H1 (cell line): ENCODE data around the gene CTPS2. TPM values are rescaled to one million over a fixed set of nuclear protein-coding genes. Genes with fewer than 3 reads are reported as not detected.

Experiments used
- CTBP2 ChIP-seq: IDR thresholded peaks from 2 replicates; pipeline ENCODE4 v1.7.0; 2011; ENCODE audit warnings: borderline replicate concordance, mild to moderate bottlenecking, moderate library complexity, mixed read lengths, low read length; ENCODE audit not compliant: insufficient read depth, insufficient read length
- EGR1 ChIP-seq: IDR thresholded peaks from 2 replicates; pipeline ENCODE4 v1.6.1; 2011; ENCODE audit warnings: low read depth, low read length, borderline replicate concordance
- FOSL1 ChIP-seq: IDR thresholded peaks from 2 replicates; pipeline ENCODE4 v1.6.1; 2011; ENCODE audit warnings: mild to moderate bottlenecking, low read depth, low read length, moderate library complexity; ENCODE audit not compliant: insufficient read depth
- NRF1 ChIP-seq: IDR thresholded peaks from 2 replicates; pipeline ENCODE4 v1.6.1; 2011; ENCODE audit warnings: mild to moderate bottlenecking, low read depth, low read length, improper control_type of control experiment
- SIX5 ChIP-seq: IDR thresholded peaks from 2 replicates; pipeline ENCODE4 v1.6.1; 2011; ENCODE audit warnings: mild to moderate bottlenecking, low read depth, low read length
- polyA plus RNA-seq, 7 experiments: library from polyadenylated mRNA; depleted of rRNA in 3 of 7; stranded (reverse) in 5 of 7; unstranded in 2 of 7; fragments of >200 nt in 5 of 7; fragments of 200-250 nt in 2 of 7; gene quantifications; 1 replicate in 5 of 7; 2 replicates in 1 of 7; 4 replicates in 1 of 7; pipeline versions ENCODE4 v1.2.1 to v1.2.3, GENCODE V29; 2011 to 2013; ENCODE audit warnings: missing spikeins in 2 of 7, mixed read lengths in 2 of 7
- total RNA-seq: library from RNA; stranded (reverse); fragmentation: NEBNext Ultra II Directional; extraction: Animal tissue kit (Norgen Biotek cat#: 25700); gene quantifications from 2 replicates; pipeline ENCODE4 v1.2.1, GENCODE V29; 2021
- TF ChIP-seq, protein P1 (sequence below): fragments of 300-600 bp; sonication (generic); IDR thresholded peaks from 2 replicates; pipeline ENCODE4 v1.7.1; 2012; ENCODE audit warnings: low read length, moderate library complexity, mild to moderate bottlenecking, inconsistent platforms; ENCODE audit not compliant: insufficient replicate concordance

Gene CTPS2
- total and polyA plus RNA-seq, 2 of the 8 experiments (the other 6 are each of a cell fraction or from before 2014, with no cell fraction given), result 17.1 to 34.0 TPM

DNA sequence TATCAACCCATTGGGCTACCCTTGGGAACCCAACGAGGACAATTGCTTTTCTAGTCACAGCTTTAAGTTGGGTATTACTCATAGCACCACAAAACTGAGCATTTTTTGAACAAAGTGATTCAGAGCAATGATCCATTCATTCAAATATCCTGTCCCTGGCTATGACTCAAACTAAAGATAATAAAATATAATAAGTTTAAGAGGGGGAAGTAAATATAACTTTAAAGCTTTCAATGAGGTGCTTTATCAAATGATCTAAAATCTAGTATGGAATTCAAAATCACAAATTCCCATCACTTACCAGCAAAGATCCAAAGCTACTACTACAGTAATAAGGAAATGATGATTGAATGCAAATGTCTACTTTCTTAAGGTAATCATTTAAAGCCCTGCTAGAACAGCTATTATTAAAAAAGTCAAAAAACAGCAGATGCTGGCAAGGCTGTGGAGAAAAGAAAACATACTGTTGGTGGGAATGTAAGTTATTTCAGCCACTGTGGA is 102.3 kb downstream of the CTPS2 start (continued):
- TF ChIP-seq FOSL1, result no peak
- no peak for TF ChIP-seq CTBP2
- no peak for TF ChIP-seq EGR1
- no peak for TF ChIP-seq NRF1
- TF ChIP-seq, protein P1, sequence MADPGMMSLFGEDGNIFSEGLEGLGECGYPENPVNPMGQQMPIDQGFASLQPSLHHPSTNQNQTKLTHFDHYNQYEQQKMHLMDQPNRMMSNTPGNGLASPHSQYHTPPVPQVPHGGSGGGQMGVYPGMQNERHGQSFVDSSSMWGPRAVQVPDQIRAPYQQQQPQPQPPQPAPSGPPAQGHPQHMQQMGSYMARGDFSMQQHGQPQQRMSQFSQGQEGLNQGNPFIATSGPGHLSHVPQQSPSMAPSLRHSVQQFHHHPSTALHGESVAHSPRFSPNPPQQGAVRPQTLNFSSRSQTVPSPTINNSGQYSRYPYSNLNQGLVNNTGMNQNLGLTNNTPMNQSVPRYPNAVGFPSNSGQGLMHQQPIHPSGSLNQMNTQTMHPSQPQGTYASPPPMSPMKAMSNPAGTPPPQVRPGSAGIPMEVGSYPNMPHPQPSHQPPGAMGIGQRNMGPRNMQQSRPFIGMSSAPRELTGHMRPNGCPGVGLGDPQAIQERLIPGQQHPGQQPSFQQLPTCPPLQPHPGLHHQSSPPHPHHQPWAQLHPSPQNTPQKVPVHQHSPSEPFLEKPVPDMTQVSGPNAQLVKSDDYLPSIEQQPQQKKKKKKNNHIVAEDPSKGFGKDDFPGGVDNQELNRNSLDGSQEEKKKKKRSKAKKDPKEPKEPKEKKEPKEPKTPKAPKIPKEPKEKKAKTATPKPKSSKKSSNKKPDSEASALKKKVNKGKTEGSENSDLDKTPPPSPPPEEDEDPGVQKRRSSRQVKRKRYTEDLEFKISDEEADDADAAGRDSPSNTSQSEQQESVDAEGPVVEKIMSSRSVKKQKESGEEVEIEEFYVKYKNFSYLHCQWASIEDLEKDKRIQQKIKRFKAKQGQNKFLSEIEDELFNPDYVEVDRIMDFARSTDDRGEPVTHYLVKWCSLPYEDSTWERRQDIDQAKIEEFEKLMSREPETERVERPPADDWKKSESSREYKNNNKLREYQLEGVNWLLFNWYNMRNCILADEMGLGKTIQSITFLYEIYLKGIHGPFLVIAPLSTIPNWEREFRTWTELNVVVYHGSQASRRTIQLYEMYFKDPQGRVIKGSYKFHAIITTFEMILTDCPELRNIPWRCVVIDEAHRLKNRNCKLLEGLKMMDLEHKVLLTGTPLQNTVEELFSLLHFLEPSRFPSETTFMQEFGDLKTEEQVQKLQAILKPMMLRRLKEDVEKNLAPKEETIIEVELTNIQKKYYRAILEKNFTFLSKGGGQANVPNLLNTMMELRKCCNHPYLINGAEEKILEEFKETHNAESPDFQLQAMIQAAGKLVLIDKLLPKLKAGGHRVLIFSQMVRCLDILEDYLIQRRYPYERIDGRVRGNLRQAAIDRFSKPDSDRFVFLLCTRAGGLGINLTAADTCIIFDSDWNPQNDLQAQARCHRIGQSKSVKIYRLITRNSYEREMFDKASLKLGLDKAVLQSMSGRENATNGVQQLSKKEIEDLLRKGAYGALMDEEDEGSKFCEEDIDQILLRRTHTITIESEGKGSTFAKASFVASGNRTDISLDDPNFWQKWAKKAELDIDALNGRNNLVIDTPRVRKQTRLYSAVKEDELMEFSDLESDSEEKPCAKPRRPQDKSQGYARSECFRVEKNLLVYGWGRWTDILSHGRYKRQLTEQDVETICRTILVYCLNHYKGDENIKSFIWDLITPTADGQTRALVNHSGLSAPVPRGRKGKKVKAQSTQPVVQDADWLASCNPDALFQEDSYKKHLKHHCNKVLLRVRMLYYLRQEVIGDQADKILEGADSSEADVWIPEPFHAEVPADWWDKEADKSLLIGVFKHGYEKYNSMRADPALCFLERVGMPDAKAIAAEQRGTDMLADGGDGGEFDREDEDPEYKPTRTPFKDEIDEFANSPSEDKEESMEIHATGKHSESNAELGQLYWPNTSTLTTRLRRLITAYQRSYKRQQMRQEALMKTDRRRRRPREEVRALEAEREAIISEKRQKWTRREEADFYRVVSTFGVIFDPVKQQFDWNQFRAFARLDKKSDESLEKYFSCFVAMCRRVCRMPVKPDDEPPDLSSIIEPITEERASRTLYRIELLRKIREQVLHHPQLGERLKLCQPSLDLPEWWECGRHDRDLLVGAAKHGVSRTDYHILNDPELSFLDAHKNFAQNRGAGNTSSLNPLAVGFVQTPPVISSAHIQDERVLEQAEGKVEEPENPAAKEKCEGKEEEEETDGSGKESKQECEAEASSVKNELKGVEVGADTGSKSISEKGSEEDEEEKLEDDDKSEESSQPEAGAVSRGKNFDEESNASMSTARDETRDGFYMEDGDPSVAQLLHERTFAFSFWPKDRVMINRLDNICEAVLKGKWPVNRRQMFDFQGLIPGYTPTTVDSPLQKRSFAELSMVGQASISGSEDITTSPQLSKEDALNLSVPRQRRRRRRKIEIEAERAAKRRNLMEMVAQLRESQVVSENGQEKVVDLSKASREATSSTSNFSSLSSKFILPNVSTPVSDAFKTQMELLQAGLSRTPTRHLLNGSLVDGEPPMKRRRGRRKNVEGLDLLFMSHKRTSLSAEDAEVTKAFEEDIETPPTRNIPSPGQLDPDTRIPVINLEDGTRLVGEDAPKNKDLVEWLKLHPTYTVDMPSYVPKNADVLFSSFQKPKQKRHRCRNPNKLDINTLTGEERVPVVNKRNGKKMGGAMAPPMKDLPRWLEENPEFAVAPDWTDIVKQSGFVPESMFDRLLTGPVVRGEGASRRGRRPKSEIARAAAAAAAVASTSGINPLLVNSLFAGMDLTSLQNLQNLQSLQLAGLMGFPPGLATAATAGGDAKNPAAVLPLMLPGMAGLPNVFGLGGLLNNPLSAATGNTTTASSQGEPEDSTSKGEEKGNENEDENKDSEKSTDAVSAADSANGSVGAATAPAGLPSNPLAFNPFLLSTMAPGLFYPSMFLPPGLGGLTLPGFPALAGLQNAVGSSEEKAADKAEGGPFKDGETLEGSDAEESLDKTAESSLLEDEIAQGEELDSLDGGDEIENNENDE, result no peak
- TF ChIP-seq SIX5, result no peak
